HG03558 (cell line): Measurements from ENCODE around the gene ACSS3.
"Not testable (repeated sequence)": the region's sequence is repeated elsewhere in the genome, so short reads cannot be mapped to it uniquely, and the experiment has no call there.

Source experiments
- ATAC-seq: cut with Tn5 transposase; IDR thresholded peaks from one replicate; pipeline ENCODE4 v1.9.1; 2021; ENCODE audit warnings: moderate number of reproducible peaks; ENCODE audit not compliant: unreplicated experiment; ENCODE audit errors: extremely low read depth

ACSS3 gene

DNA sequence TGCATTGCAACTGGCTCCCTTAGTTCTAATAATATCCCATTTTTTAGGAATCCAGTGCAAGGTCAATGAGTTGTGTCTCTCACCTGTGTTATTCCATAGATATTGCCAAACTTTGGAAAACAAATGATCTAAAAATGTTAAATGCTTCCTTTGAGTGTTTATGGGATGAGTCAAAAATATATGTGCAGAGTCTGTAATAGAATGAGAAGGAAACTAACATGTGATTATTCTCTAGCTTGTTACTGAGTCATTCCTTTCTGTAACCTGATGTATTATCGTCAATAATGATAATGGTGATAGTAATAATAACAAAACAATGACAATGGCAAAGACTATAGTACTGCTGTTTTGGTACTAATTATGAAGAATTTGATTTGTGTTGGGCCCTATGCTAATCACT lies 11.5 kb downstream of the ACSS3 start:
- no peak for ATAC-seq

GRCh38 chr12:81092053-81092452 lies 14.2 kb downstream of the ACSS3 start:
- no peak for ATAC-seq

DNA sequence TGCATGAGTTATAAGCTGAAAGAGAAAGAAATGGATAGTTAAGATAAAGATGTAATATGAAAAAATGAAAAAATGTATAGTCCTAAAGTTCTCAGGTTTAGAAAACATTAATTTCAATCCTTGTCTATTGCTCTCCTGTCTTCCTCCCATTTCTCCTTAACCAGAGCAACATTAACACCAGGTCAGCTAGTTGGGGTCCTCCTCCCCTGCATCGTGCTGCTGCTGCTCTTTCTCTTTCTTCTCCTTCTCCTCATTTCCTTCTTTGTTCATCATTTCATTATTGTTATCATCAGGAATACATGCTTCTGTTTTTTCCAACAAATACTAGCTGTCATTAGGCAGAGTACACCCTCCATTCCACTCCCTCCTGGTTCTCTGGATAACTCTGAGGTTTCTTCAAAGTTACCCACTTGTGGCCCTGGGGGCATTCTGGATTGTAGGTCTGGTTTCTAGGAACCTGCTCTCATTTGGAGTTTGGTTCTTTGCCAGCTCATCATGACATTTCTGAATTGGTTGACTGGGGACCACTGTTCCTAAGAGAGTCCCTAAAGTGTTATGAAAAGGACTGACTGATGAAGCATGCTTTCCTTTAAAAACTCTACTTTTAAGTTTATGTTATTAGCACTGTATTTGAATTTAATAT lies 17.0 kb downstream of the ACSS3 start:
- no peak for ATAC-seq

- no peak for ATAC-seq
These were observed 17.8 kb downstream of the ACSS3 start for GRCh38 chr12:81095501-81096232.

GRCh38 chr12:81105687-81106086 lies 27.8 kb downstream of the ACSS3 start:
- no peak for ATAC-seq

DNA sequence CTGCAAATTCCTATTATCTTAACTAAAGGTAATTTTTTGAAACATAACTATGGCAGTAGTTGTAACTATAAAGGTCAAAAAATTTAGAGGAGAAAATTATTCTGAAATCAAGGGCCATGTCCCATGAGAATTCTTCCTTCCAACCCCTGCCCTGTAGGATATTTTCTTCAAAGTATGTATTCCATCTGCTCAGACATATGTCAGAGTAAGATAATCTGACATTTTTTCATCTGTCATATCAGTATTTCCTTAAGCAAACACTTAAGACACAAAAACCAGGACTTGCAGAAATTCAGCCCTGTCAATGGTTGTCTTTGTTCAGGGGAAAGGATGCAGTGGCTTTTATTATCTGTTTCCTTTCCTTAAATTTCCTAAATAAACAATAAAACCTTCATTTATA lies 36.3 kb downstream of the ACSS3 start:
- no peak for ATAC-seq

- not testable (repeated sequence) for ATAC-seq
These were observed 41.2 kb downstream of the ACSS3 start for GRCh38 chr12:81119069-81119468.

- ATAC-seq, result no peak
These were observed 43.1 kb downstream of the ACSS3 start for GRCh38 chr12:81120961-81121360.

- ATAC-seq, result no peak
These were observed 45.7 kb downstream of the ACSS3 start for GRCh38 chr12:81123611-81124010.

GRCh38 chr12:81125691-81126090 lies 47.8 kb downstream of the ACSS3 start:
- ATAC-seq, result no peak

DNA sequence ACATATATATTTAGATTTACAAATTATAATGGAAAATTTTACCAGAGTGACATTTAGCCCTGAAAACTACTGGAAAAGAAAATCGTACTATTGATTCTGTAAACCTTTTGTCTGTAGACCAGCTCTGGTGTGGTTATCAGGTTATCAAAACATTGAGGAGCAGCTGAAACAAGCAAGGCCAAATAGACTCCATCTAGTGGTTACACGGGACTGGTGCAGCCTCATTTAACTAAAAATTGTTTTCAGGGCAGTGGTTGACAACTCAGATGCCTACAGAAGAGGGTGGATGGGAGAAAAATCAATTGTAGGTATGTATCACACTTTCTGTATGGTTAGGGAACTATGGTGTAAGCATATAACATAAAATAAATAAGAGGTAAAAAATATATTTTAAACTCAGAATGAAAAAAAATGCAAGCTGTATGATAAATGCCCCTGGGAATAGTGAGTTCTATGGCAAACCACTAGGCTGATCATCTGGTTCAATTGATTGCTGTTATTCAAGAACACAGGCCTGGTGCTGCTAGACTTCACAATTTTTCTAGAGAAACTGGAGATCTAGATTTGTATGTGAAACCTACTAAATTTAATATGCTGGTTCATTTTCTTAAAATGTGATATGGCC lies 51.2 kb downstream of the ACSS3 start:
- peak; percentile 96 for ATAC-seq

DNA sequence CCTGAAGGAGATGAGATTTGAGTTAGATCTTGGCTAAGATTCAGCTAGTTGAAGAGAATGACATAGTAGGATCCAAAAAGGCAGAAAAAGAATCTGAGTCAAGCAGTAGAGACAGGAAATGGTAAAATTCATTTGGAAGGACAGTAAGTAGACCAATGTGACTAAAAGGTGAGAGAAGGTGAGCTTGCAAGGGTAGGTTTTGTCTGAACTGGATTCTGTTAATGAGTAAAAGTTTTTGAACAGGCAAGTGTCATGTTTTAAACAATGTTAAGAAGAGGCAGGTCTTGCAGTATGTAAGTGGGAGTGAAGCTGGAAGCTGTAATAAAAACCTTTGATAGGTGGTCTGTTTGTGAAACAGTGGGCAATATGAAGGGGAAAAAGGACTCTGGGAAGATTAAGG lies 58.6 kb downstream of the ACSS3 start:
- ATAC-seq, result no peak

- ATAC-seq, result no peak
These were observed 59.9 kb downstream of the ACSS3 start for GRCh38 chr12:81137801-81138200.

- ATAC-seq, result no peak
These were observed 63.3 kb downstream of the ACSS3 start for GRCh38 chr12:81141217-81141616.

DNA sequence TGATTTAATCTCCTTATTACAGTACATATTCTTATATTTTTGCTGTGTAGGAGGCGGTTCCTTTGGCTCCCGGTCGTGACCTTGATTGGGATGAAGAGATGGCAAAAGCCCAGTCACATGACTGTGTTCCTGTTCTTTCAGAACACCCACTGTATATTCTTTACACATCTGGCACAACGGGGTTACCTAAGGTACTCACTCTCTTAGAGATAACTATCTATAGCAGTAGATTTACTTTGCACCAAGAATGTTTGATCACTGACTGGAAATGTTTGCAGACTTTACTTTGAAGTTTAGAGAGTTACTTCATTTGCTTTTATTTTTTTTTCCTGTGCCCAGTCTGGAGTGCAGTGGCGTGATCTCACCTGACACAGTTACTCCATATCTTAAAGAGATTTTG lies 65.2 kb downstream of the ACSS3 start:
- no peak for ATAC-seq

DNA sequence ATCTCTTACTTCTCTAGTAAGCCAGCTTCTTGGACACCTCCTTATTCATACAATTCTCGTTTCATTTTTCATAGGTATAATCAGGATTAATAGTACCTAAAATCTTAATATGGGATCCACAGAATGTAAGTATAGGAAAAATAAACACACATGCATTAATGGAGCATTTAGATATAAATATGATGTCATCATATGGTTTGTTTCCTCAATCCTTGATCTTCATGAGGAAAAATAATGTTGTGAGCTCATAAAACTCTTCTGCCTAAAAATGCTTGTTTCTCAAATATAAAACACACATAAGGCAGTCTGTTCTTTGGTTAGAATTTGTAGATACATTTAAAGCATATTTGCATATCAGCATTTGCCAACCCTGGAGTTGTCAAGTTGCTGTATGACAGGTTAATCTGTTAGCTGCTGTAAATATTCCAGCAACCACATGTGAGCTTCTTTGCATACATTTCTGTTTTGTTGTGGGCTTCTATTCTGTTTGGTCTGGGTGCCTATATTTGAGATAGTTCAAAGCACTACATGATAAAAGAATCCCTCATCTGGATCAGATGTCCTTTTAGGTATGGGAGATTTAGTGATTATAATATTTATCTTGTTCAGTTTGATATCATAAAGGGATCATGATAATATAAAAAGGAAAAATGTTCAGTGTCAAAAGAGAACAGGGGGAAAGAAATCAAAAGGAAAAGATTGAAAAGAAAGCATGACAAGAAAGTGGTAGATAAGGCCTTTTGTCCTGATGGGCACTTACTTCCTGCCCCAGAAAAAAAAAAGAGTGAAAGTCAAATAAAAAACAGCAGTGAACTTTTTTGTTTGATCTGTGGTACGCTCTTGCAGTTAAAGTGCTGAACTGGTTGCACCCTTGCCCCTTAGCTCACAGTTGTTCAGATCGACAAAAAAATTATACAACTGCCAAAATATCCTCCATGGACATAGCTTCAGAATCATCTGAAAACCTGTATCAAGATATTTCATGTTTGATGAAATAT lies 68.6 kb downstream of the ACSS3 start:
- ATAC-seq, result no peak

DNA sequence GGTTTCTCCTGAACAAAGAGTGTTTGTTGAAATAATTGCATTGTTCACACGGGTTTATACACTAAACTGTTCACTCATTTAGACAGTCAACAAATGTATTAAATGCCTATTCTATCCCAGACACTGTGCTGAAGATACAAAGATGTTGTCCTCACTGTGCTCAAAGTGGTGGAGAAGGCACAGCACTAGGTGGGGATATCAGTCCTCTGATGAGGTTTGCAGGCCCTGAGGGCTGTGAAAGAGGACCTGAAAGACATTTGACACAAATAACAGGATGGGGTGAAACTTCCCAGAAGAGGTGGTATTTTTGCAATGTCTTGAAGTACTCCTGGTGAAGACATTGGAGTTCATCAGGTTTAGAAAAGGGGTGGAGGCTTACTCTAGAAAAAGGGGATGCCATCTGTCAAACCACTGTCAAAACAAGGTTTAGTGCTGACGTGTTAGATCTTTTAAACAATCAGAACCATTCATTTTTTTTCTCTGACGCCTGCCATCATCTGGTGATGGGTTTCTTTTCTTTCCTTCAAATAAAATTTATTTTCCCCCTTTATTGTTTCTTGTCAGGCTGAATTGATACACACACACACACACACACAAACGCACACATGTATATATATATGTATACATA lies 69.5 kb downstream of the ACSS3 start:
- ATAC-seq, result no peak

- no peak for ATAC-seq
These were observed 72.5 kb downstream of the ACSS3 start for GRCh38 chr12:81150382-81150781.

DNA sequence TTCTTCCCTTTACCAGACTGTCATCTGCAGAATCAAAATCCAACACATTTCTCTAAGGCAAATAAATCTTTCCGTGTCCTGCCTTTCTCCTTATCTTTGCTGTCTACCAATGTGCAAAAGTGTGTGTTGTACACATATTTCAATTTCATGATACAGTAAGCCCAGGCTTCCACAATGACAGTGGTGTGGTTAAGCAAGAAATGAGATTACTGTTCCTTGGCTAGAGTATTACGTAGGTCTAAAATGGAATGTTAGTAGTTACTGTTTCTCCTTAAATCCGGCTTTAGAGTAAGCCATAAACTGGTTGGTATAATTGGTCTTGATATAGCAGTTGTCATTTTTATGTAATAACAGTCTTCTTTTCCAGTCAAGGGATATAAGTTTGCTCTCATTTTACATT lies 82.0 kb downstream of the ACSS3 start:
- ATAC-seq, result no peak

DNA sequence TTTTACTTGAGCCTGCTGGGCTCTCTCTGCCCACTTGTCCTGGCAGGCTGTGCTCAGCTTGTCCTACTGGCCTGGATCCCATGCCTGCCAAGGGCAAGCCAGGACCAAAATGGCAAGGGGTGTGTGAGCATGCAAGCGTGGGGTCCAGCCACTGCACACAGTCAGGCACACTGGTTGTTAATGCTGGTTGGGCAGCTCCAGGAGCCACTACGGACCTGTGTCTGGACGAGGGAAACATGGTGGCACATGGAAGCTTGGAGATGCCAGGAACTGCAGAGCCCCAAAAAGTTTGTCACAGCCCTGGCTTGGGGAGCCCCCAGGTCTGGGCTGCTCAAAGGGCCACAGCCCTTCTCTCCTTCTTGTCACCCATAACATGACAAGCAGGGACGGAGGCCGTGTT lies 83.8 kb downstream of the ACSS3 start:
- ATAC-seq, result no peak
